Thyroid gland (tissue), 4 donors: ENCODE data around the gene KRAS.

Experiments used
- CTCF ChIP-seq, 6 experiments: fragments of 200-600 bp in 3 of 6; fragments of 450-650 bp in 3 of 6; sonication (generic) in 3 of 6; IDR thresholded peaks; one replicate each; pipeline ENCODE4 v1.5.1; 2016 to 2019; ENCODE audit warnings: antibody characterized with exemption in 6 of 6, mild to moderate bottlenecking in 2 of 6, inconsistent platforms in 1 of 6, moderate library complexity in 1 of 6
- POLR2A ChIP-seq, 2 donors: fragments of 450-650 bp; IDR thresholded peaks; one replicate each; pipeline ENCODE4 v1.6.1; 2017; ENCODE audit warnings: antibody characterized with exemption in 2 of 2, mild to moderate bottlenecking in 2 of 2, moderate library complexity in 1 of 2

- TF ChIP-seq POLR2A (IDR thresholded peaks at IDR 0.05) (no peak), CTCF (IDR thresholded peaks at IDR 0.05) (peak in 5 of 6 experiments; percentile 29 to 72 (median 60))
Observed at GRCh38 chr12:25241167-25242020, 9.3 kb downstream of the KRAS start.
